Measurements from ENCODE around the gene ZNF343. TPM values are rescaled to one million over a fixed set of nuclear protein-coding genes. Genes with fewer than 3 reads are reported as not detected.

ZNF343 gene
- total RNA-seq, 2 experiments from 2014 or later: 5.0 to 5.1 TPM

- no peak overlapping the region for H3K27ac ChIP-seq (ENCODE audit: low read depth in 1 of 2, low read length in 2 of 2)
- Mint-ChIP-seq H3K9me3 (peaks cover 2% of the 10 kb centered on the region), H3K36me3 (ENCODE audit: low read depth) (peaks cover 91% of the 10 kb centered on the region), H3K27me3 (no peaks in the 10 kb centered on the region), H3K4me1 (ENCODE audit: low read depth) (no peaks in the 10 kb centered on the region), H3K27ac (no peak overlapping the region), H3K4me3 (no peak overlapping the region)
- H3K4me1 ChIP-seq (ENCODE audit: insufficient read depth, low read length): no peaks in the 10 kb centered on the region
- H3K9me3 ChIP-seq (ENCODE audit: control insufficient read depth in 1 of 2, insufficient read depth in 1 of 2, low read length in 2 of 2): peaks cover 0 to 5% of the 10 kb centered on the region in 2 experiments
- H3K36me3 ChIP-seq (ENCODE audit: insufficient read depth, low read length): peaks cover 47% of the 10 kb centered on the region
- H3K27me3 ChIP-seq (ENCODE audit: control insufficient read depth in 1 of 2, insufficient read depth in 2 of 2, low read length in 2 of 2): no peaks in the 10 kb centered on the region
- ChIA-PET CTCF (no interaction called here), POLR2A (no interaction called here)
- intact Hi-C loops (cut with DNase I, micrococcal nuclease): no loop called here
- ATAC-seq (ENCODE audit: poor library complexity) (no peak), DNase-seq (no peak)
- H3K4me3 ChIP-seq (ENCODE audit: low read length): no peak overlapping the region
- no peak for TF ChIP-seq CTCF (IDR thresholded peaks at IDR 0.05)
Observed at GRCh38 chr20:2485661-2486060, 23.1 kb downstream of the ZNF343 start.

GRCh38 chr20:2485080-2485479 lies 23.6 kb downstream of the ZNF343 start:
- Histone ChIP-seq H3K36me3 (ENCODE audit: insufficient read depth, low read length) (peaks cover 48% of the 10 kb centered on the region), H3K4me3 (ENCODE audit: low read length) (no peak overlapping the region), H3K9me3 (ENCODE audit: control insufficient read depth in 1 of 2, insufficient read depth in 1 of 2, low read length in 2 of 2) (peaks cover 0 to 11% of the 10 kb centered on the region in 2 experiments), H3K27ac (ENCODE audit: low read depth in 1 of 2, low read length in 2 of 2) (no peak overlapping the region), H3K27me3 (ENCODE audit: control insufficient read depth in 1 of 2, insufficient read depth in 2 of 2, low read length in 2 of 2) (no peaks in the 10 kb centered on the region), H3K4me1 (ENCODE audit: insufficient read depth, low read length) (no peaks in the 10 kb centered on the region)
- ChIA-PET CTCF (no interaction called here), POLR2A (interaction anchor here (1.4 kb wide), 1 partner anchor 15 kb away, joined by 4 read pairs; the partner anchor contains the start of gene SNRPB)
- Mint-ChIP-seq H3K27ac (no peak overlapping the region), H3K9me3 (peaks cover 2% of the 10 kb centered on the region), H3K4me1 (ENCODE audit: low read depth) (no peaks in the 10 kb centered on the region), H3K4me3 (no peak overlapping the region), H3K27me3 (no peaks in the 10 kb centered on the region), H3K36me3 (ENCODE audit: low read depth) (peaks cover 92% of the 10 kb centered on the region)
- TF ChIP-seq CTCF (IDR thresholded peaks at IDR 0.05): no peak
- intact Hi-C loops (cut with DNase I, micrococcal nuclease): no loop called here
- no peak for DNase-seq
- ATAC-seq (ENCODE audit: poor library complexity): no peak

DNA sequence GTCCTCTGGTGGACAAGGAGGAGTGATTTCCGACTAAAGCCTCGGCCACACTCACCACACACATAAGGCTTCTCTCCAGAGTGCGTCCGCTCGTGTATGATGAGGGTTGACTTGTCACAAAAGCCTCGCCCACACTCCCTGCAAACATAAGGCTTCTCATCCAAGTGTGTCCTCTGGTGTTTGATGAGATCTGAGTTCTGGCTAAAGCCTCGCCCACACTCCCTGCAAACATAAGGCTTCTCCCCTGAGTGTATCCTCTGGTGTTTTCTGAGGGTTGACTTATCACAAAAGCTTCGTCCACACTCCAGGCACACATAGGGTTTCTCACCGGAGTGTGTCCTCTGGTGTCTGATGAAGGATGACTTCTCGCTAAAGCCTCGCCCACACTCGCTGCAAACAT lies 25.2 kb downstream of the ZNF343 start:
- ATAC-seq (ENCODE audit: poor library complexity) (no peak), DNase-seq (no peak)
- Histone ChIP-seq H3K4me3 (ENCODE audit: low read length) (no peak overlapping the region), H3K9me3 (ENCODE audit: control insufficient read depth in 1 of 2, insufficient read depth in 1 of 2, low read length in 2 of 2) (peaks cover 0 to 14% of the 10 kb centered on the region in 2 experiments), H3K36me3 (ENCODE audit: insufficient read depth, low read length) (peaks cover 38% of the 10 kb centered on the region), H3K27me3 (ENCODE audit: control insufficient read depth in 1 of 2, insufficient read depth in 2 of 2, low read length in 2 of 2) (no peaks in the 10 kb centered on the region), H3K27ac (ENCODE audit: low read depth in 1 of 2, low read length in 2 of 2) (no peak overlapping the region), H3K4me1 (ENCODE audit: insufficient read depth, low read length) (no peaks in the 10 kb centered on the region)
- Mint-ChIP-seq H3K27me3 (no peaks in the 10 kb centered on the region), H3K36me3 (ENCODE audit: low read depth) (peaks cover 86% of the 10 kb centered on the region), H3K4me3 (no peak overlapping the region), H3K27ac (no peak overlapping the region), H3K4me1 (ENCODE audit: low read depth) (no peaks in the 10 kb centered on the region), H3K9me3 (peaks cover 2% of the 10 kb centered on the region)
- intact Hi-C loops (cut with DNase I, micrococcal nuclease): no loop called here
- ChIA-PET POLR2A (no interaction called here), CTCF (no interaction called here)
- TF ChIP-seq CTCF (IDR thresholded peaks at IDR 0.05): no peak

All from CD4-positive, alpha-beta T cell (primary cell).